Hematopoietic multipotent progenitor cell treated with erythropoietin and hydrocortisone succinate and interleukin-3 and kit ligand, for 8 days (in vitro differentiated cells): ENCODE data around the gene CES1.
"Not testable (repeated sequence)": the region's sequence is repeated elsewhere in the genome, so short reads cannot be mapped to it uniquely, and the experiment has no call there.

ENCODE experiments used
- DNase-seq: peaks from one replicate; pipeline ENCODE4 v3.0.0-alpha.2; 2015

The CES1 gene

GRCh38 chr16:55782793-55783091 is 50.2 kb downstream of the CES1 start:
- not testable (repeated sequence) for DNase-seq

DNA sequence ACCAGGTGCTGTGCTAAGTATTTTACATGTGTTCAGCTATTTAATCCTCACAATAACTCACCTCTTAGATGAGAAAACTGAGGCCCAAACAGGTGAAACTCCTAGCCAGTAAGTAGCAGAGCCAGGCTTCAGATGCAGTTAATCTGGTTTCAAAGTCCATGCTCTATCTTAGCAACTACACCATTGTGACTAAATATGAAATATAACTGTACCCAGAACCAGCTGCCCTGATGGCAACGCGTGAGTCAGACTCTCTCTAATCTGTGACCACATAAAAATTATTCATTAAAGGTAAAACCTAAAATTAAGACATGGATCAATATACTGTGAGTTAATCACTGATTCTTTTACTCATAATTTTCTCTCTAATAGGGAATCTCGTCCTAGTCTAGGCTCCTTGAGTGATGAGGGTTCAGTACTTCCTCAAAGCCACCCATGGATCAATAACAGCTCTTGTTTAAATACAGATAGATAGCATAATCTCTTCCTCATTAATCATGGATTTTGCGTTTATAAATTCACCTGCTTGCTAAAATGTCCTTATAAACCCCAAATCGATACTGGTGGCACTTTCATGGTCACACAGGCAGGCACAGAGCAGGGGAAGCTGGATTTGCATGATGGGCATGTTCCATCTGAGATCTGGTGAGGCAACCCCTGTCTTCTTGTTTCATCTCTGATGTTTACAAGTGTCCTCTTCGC is 50.7 kb downstream of the CES1 start:
- DNase-seq, result not testable (repeated sequence)

GRCh38 chr16:55781456-55781855 is 51.4 kb downstream of the CES1 start:
- DNase-seq, result not testable (repeated sequence)

GRCh38 chr16:55780095-55780407 is 52.8 kb downstream of the CES1 start:
- not testable (repeated sequence) for DNase-seq

DNA sequence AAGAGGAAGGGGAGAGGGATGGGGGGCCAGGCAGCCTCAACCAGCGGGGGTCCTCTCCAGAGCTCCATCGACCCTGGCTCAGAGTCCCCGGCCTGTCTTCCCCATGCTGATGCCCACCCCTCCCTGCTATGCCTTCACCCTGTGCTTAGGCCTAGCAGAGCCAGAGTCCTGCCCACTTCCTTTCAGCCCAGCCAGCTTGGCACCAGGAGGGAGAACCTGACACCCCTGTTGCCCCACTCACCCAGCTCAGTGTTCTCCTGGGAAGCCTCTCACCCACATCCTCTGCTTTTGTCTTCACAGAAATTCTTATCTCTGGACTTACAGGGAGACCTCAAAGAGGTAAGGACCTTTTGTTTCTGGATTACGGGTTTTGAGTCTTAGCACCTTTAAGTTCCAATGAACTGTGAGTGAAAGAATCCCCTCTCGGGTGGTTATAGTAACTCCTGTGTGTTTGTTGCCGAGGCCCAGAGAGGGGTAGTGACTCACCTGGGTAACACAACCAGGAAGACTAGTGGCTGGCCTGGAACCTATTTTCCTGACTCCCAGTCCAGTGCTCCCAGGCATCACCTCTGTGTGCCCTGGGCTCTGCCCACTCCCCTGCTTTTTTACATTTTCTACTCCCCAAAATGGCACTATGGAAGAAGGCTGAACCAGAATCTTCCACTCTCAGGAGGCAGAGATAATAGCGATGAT is 53.3 kb downstream of the CES1 start:
- no peak for DNase-seq

DNA sequence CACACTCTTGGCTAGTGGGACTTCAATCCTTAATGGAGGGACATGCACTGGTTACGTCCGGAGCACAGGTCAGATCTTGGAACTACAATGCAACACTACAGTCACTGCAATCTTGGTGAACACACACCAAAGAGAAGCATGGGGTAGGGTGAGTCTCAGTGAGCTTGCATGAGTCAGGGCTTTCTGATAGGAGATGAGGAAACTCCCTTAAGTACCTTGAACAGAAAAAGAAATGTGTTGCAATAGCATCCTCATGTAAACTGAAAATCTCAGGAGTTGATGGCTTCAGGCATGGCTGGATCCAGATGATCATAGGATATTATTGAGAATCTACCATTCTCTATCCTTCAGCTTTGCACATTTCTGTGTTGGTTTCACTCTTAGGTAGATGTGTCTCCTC is 54.1 kb downstream of the CES1 start:
- no peak for DNase-seq

DNA sequence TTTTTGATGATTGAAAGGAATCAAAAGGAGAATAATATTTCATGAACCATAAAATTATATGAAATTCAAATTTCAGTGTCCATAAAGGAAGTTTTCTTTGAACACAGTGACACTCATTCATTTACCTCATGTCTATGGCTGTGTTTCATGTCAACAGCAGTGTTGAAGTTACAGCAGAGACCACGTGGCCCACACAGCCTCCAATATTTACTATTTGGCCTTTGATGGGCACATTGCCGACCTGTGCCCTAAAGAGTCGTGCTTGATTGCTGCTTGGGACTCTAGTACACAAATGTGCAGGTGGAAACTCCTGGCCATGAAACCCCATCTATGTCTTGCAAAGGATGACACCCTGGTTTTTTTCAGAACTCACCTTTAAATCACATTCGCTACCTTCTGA is 57.0 kb downstream of the CES1 start:
- no peak for DNase-seq

DNA sequence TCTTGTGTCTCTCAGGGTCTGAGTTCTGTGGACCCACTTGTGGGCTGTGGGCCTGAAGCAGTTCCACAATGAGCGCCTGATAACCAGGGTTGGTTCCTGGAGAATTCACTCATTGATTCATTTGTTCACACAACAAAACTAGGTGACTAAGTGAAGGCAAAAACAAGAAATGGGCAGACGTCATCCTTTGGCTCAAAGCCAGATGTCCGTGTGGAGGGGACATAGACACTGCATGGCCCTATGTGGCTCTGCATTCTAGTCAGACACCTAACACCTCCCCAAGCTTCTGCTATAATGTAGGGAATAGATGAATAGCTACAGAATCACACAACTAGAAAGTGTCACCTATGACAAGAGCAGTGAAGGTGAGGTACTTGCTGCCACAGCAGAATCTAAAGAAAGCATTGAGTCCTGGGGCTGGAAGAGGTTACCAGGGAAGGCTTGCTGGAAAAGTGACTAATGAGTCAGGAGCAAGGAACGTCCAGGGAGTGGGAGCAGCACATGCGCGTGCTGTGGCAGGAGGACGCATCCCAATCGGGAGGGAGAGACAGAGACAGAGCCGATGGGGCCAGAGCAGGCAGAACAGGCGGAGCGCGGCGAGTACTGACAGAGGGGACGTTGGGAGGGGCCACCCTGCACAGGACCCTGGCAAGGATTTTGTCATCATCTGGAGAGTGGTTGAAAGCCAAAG is 58.9 kb downstream of the CES1 start:
- DNase-seq, result no peak

DNA sequence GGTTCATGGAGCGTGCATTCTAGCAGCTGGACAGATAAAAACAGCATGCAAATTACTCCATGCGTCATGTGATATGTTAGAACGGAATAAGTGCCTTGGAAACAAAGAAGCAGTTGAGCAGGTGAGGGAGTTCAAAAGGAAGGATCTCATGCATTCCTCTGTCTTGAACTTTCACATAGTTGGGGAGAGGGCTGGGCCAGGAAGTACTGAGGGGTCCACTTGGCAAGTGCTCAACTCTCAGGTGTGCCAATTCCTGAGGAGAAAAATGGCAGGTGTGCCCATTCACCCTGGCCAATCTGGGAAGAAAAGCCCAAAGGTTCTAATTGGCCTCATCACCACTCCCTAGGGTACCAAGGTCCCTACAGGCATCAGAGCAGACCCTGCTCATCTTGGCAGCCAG is 67.7 kb downstream of the CES1 start:
- DNase-seq, result no peak

- DNase-seq, result no peak
These were observed 72.4 kb downstream of the CES1 start for GRCh38 chr16:55760310-55761001.

DNA sequence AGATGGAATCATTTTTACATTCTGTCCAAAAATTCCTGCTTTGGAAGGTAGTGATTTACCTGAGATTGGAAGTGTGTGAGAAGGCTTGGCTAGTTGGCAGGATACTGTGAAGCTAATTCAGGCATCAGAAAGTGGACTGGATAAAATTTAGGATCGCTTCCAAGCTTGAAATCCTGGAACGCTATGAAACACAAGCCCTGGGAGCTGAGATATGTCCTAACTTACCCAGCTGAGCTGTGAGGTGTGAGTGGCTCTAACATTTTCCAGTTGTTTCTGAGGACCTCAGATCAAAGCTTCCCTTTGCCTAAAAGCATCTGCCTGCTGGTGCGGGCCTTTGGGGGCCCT is 73.0 kb downstream of the CES1 start:
- not testable (repeated sequence) for DNase-seq

DNA sequence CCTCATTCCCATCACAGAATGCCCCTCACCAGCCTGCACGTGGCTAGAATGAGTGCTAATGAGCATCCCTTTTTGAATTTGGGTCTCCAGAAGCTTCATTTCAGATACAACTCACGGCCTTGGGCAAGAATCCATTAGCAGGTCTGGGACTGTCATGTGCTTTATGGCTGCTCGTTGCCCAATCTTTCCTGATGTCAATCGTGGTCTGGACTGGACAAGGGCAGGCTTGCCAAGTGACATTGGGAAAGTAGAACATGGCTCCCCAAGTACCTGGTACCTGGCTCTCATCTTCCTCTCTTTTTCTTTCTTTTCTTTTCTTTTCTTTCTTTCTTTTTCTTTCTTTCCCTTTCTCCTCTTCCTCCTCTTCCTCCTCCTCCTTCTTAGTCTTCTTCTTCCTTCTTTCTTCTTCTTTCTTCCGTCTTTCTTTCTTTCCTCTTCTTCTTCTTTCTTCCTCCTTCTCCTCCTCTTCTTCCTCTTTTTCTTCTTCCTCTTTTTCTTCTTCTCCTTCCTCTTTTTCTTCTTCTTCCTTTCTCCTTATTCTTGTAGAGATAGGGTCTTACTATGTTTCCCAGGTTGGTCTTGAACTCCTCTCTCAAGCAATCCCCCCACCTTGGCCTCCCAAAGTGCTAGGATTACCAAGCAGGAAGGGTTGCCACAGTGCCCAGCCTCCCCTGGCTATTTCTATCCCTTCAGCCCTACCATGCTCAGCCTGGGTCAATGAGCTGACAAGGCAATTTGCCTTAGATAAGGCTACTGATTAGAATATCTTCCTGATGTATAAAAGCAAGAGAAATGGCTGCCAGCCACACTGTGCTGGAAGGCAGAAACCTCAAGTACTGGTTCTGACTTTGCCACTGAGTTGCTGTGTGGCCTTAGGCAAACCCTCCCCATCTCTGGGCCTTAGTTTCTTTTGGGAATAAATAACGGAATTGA is 75.0 kb downstream of the CES1 start:
- not testable (repeated sequence) for DNase-seq

DNA sequence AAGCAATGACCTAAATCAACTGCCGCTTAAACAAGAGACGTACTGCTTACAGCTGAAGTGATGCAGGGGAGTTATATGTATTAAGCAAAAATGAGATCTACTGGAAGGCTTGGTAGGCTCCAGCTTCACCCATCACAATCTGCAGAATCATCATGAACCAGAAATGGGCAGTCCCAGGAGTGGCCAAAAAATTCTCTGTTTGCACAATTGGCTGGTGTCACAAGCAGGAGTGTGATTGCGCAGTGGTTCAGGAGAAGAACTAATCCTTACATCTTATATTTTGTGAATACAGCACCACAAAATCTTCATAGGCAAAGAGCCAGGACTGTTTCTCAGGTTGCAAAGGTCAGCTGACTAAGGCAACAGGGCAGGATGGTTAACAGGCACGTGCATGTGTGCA is 75.9 kb downstream of the CES1 start:
- DNase-seq, result no peak

GRCh38 chr16:55754056-55754455 is 78.8 kb downstream of the CES1 start:
- no peak for DNase-seq

DNA sequence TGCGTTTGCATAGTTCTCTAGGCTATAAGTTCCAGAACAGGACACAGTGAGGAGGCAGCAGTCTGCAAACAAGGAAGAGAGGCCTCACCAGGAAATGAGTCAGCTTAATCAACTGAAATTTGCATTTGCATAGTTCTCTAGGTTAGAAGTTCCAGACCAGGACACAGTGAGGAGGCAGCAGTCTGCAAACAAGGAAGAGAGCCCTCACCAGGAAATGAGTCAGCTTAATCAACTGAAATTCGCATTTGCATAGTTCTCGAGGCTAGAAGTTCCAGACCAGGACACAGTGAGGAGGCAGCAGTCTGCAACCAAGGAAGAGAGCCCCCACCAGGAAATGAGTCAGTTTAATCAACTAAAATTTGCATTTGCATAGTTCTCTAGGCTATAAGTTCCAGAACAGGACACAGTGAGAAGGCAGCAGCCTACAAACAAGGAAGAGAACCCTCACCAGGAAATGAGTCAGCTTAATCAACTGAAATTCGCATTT is 79.7 kb downstream of the CES1 start:
- DNase-seq, result not testable (repeated sequence)
